ENCODE results near the gene EML4. TPM values are rescaled to one million over a fixed set of nuclear protein-coding genes. Genes with fewer than 3 reads are reported as not detected.

EML4 gene
- total and polyA plus RNA-seq, 4 experiments from 2014 or later: 52.8 to 172 (median 140) TPM

- H3K4me1 Mint-ChIP-seq: peaks cover 2 to 9% (median 4%) of the 10 kb centered on the region in 4 donors
- intact Hi-C loops (cut with micrococcal nuclease): no loop called here
- ChIA-PET CTCF (ENCODE audit: partially characterized antibody) (interaction anchor here (0.5 to 0.8 kb wide), 3 partner anchors 127 to 499 kb away, joined by 3 to 4 read pairs (median 3); no protein-coding TSS in a partner anchor), POLR2A (ENCODE audit: partially characterized antibody) (no interaction called here)
- no peak overlapping the region for H3K4me3 ChIP-seq (ENCODE audit: low read length in 2 of 2)
- H3K4me1 ChIP-seq (ENCODE audit: insufficient read depth, low read length): peaks cover 4% of the 10 kb centered on the region
- no peak for DNase-seq
- peaks cover 3% of the 10 kb centered on the region for H3K27me3 ChIP-seq (ENCODE audit: insufficient read depth, low read length)
- H3K27ac Mint-ChIP-seq: no peak overlapping the region
- H3K27ac ChIP-seq (ENCODE audit: low read depth, low read length): no peak overlapping the region
- H3K36me3 ChIP-seq (ENCODE audit: insufficient read depth, low read length): no peaks in the 10 kb centered on the region
- H3K9me3 Mint-ChIP-seq: peaks cover 0 to 1% (median 0%) of the 10 kb centered on the region in 8 donors
- H3K36me3 Mint-ChIP-seq: no peaks in the 10 kb centered on the region
- no peaks in the 10 kb centered on the region for H3K9me3 ChIP-seq (ENCODE audit: control insufficient read depth in 1 of 2, low read length in 2 of 2)
- H3K27me3 Mint-ChIP-seq: peaks cover 0 to 2% of the 10 kb centered on the region in 2 donors
- no peak overlapping the region for H3K4me3 Mint-ChIP-seq
Observed at GRCh38 chr2:42368817-42369531, 199.8 kb downstream of the EML4 start.

- H3K27ac ChIP-seq (ENCODE audit: low read depth, low read length): no peak overlapping the region
- Mint-ChIP-seq H3K27me3 (peaks cover 0 to 5% of the 10 kb centered on the region in 2 donors), H3K27ac (no peak overlapping the region), H3K36me3 (no peaks in the 10 kb centered on the region), H3K9me3 (peaks cover 0 to 1% (median 0%) of the 10 kb centered on the region in 8 donors), H3K4me1 (peaks cover 2 to 9% (median 4%) of the 10 kb centered on the region in 4 donors), H3K4me3 (no peak overlapping the region)
- H3K36me3 ChIP-seq (ENCODE audit: insufficient read depth, low read length): no peaks in the 10 kb centered on the region
- DNase-seq: no peak
- no peaks in the 10 kb centered on the region for H3K9me3 ChIP-seq (ENCODE audit: control insufficient read depth in 1 of 2, low read length in 2 of 2)
- H3K27me3 ChIP-seq (ENCODE audit: insufficient read depth, low read length): peaks cover 3% of the 10 kb centered on the region
- CTCF ChIA-PET (ENCODE audit: partially characterized antibody): interaction anchor here (0.6 to 0.8 kb wide), 2 partner anchors 126 to 500 kb away, joined by 3 to 4 read pairs; no protein-coding TSS in a partner anchor
- H3K4me1 ChIP-seq (ENCODE audit: insufficient read depth, low read length): peaks cover 4% of the 10 kb centered on the region
- intact Hi-C loops (cut with micrococcal nuclease): no loop called here
- no peak overlapping the region for H3K4me3 ChIP-seq (ENCODE audit: low read length in 2 of 2)
- POLR2A ChIA-PET (ENCODE audit: partially characterized antibody): no interaction called here
Observed at GRCh38 chr2:42369532-42370229, 200.5 kb downstream of the EML4 start.

- peaks cover 1 to 5% of the 10 kb centered on the region in 2 donors for H3K27me3 Mint-ChIP-seq
- no peak overlapping the region for H3K4me3 ChIP-seq (ENCODE audit: low read length in 2 of 2)
- H3K27ac Mint-ChIP-seq: peak overlapping the region in 1 of 7 donors; percentile 60
- no peak for DNase-seq
- no peaks in the 10 kb centered on the region for H3K9me3 ChIP-seq (ENCODE audit: control insufficient read depth in 1 of 2, low read length in 2 of 2)
- H3K4me1 ChIP-seq (ENCODE audit: insufficient read depth, low read length): peaks cover 4% of the 10 kb centered on the region
- H3K36me3 Mint-ChIP-seq: no peaks in the 10 kb centered on the region
- H3K36me3 ChIP-seq (ENCODE audit: insufficient read depth, low read length): no peaks in the 10 kb centered on the region
- H3K4me1 Mint-ChIP-seq: peaks cover 2 to 9% (median 4%) of the 10 kb centered on the region in 4 donors
- ChIA-PET POLR2A (ENCODE audit: partially characterized antibody) (interaction anchor here (0.9 kb wide), 1 partner anchor 10 kb away, joined by 3 read pairs; no protein-coding TSS in a partner anchor), CTCF (ENCODE audit: partially characterized antibody) (no interaction called here)
- H3K27ac ChIP-seq (ENCODE audit: low read depth, low read length): no peak overlapping the region
- H3K27me3 ChIP-seq (ENCODE audit: insufficient read depth, low read length): peaks cover 3% of the 10 kb centered on the region
- H3K9me3 Mint-ChIP-seq: no peaks in the 10 kb centered on the region
- intact Hi-C loops (cut with micrococcal nuclease): no loop called here
- H3K4me3 Mint-ChIP-seq: no peak overlapping the region
Observed at GRCh38 chr2:42371611-42372473, 202.7 kb downstream of the EML4 start.

GRCh38 chr2:42372474-42373200, 203.5 kb downstream of the EML4 start:
- ChIA-PET CTCF (ENCODE audit: partially characterized antibody) (no interaction called here), POLR2A (ENCODE audit: partially characterized antibody) (interaction anchor here (0.9 kb wide), 1 partner anchor 10 kb away, joined by 3 read pairs; no protein-coding TSS in a partner anchor)
- intact Hi-C loops (cut with micrococcal nuclease): no loop called here

GRCh38 chr2:42376758-42377157, 207.6 kb downstream of the EML4 start:
- CTCF ChIA-PET (ENCODE audit: partially characterized antibody): no interaction called here
- intact Hi-C loops (cut with micrococcal nuclease): no loop called here
- no peak overlapping the region for H3K27ac ChIP-seq (ENCODE audit: low read depth, low read length)
- no peaks in the 10 kb centered on the region for H3K9me3 ChIP-seq (ENCODE audit: control insufficient read depth in 1 of 2, low read length in 2 of 2)
- Mint-ChIP-seq H3K9me3 (no peaks in the 10 kb centered on the region), H3K4me1 (no peaks in the 10 kb centered on the region), H3K27me3 (peaks cover 3% of the 10 kb centered on the region in 2 donors), H3K4me3 (no peak overlapping the region), H3K27ac (no peak overlapping the region), H3K36me3 (no peaks in the 10 kb centered on the region)
- no peak overlapping the region for H3K4me3 ChIP-seq (ENCODE audit: low read length in 2 of 2)
- H3K4me1 ChIP-seq (ENCODE audit: insufficient read depth, low read length): no peaks in the 10 kb centered on the region
- H3K36me3 ChIP-seq (ENCODE audit: insufficient read depth, low read length): no peaks in the 10 kb centered on the region
- no peaks in the 10 kb centered on the region for H3K27me3 ChIP-seq (ENCODE audit: insufficient read depth, low read length)
- POLR2A ChIA-PET (ENCODE audit: partially characterized antibody): no interaction called here
- DNase-seq: no peak

More at GRCh38 chr2:42372474-42373200, 203.5 kb downstream of the EML4 start:
- no peak overlapping the region for H3K4me3 Mint-ChIP-seq
- Histone ChIP-seq H3K4me3 (ENCODE audit: low read length in 2 of 2) (no peak overlapping the region), H3K36me3 (ENCODE audit: insufficient read depth, low read length) (no peaks in the 10 kb centered on the region), H3K9me3 (ENCODE audit: control insufficient read depth in 1 of 2, low read length in 2 of 2) (no peaks in the 10 kb centered on the region), H3K27ac (ENCODE audit: low read depth, low read length) (no peak overlapping the region), H3K4me1 (ENCODE audit: insufficient read depth, low read length) (peaks cover 4% of the 10 kb centered on the region), H3K27me3 (ENCODE audit: insufficient read depth, low read length) (peaks cover 3% of the 10 kb centered on the region)
- H3K9me3 Mint-ChIP-seq: no peaks in the 10 kb centered on the region
- H3K27ac Mint-ChIP-seq: no peak overlapping the region
- peaks cover 2 to 9% (median 4%) of the 10 kb centered on the region in 4 donors for H3K4me1 Mint-ChIP-seq
- DNase-seq: no peak
- H3K36me3 Mint-ChIP-seq: no peaks in the 10 kb centered on the region
- H3K27me3 Mint-ChIP-seq: peaks cover 1 to 5% of the 10 kb centered on the region in 2 donors

- no peak overlapping the region for H3K4me3 ChIP-seq (ENCODE audit: low read length in 2 of 2)
- no peaks in the 10 kb centered on the region for H3K9me3 ChIP-seq (ENCODE audit: control insufficient read depth in 1 of 2, low read length in 2 of 2)
- H3K27ac ChIP-seq (ENCODE audit: low read depth, low read length): no peak overlapping the region
- no peaks in the 10 kb centered on the region for H3K4me1 Mint-ChIP-seq
- intact Hi-C loops (cut with micrococcal nuclease): no loop called here
- H3K4me3 Mint-ChIP-seq: no peak overlapping the region
- no peaks in the 10 kb centered on the region for H3K4me1 ChIP-seq (ENCODE audit: insufficient read depth, low read length)
- peaks cover 3 to 8% of the 10 kb centered on the region in 2 donors for H3K27me3 Mint-ChIP-seq
- H3K36me3 Mint-ChIP-seq: no peaks in the 10 kb centered on the region
- POLR2A ChIA-PET (ENCODE audit: partially characterized antibody): no interaction called here
- peak overlapping the region in 1 of 7 donors; percentile 37 for H3K27ac Mint-ChIP-seq
- no peaks in the 10 kb centered on the region for H3K9me3 Mint-ChIP-seq
- CTCF ChIA-PET (ENCODE audit: partially characterized antibody): interaction anchor here (0.8 kb wide), 1 partner anchor 9 kb away, joined by 3 read pairs; no protein-coding TSS in a partner anchor
- H3K27me3 ChIP-seq (ENCODE audit: insufficient read depth, low read length): no peaks in the 10 kb centered on the region
- no peaks in the 10 kb centered on the region for H3K36me3 ChIP-seq (ENCODE audit: insufficient read depth, low read length)
- no peak for DNase-seq
Observed at GRCh38 chr2:42378415-42378814, 209.3 kb downstream of the EML4 start.
